Parathyroid adenoma (tissue), 2 donors: ENCODE measurements around the gene LTBP1.

Experiments used
- H2AFZ ChIP-seq: fragments of 300-600 bp; sonication (generic); one replicate; pipeline ENCODE4 v1.7.0; 2017; ENCODE audit warnings: antibody characterized with exemption, mild to moderate bottlenecking
- H3K27ac ChIP-seq: fragments of 300-600 bp; sonication (generic); one replicate; pipeline ENCODE4 v1.7.0; 2017
- H3K27me3 ChIP-seq: fragments of 300-600 bp; sonication (generic); one replicate; pipeline ENCODE4 v1.7.0; 2017; ENCODE audit warnings: low read length; ENCODE audit not compliant: control insufficient read depth, insufficient read depth
- H3K36me3 ChIP-seq: fragments of 300-600 bp; sonication (generic); one replicate; pipeline ENCODE4 v1.7.0; 2017; ENCODE audit warnings: low read length; ENCODE audit not compliant: control insufficient read depth, insufficient read depth
- H3K4me1 ChIP-seq: fragments of 300-600 bp; sonication (generic); one replicate; pipeline ENCODE4 v1.7.0; 2017; ENCODE audit warnings: control low read depth
- H3K4me2 ChIP-seq: fragments of 300-600 bp; sonication (generic); one replicate; pipeline ENCODE4 v1.7.0; 2017; ENCODE audit warnings: low read length
- H3K4me3 ChIP-seq: fragments of 300-600 bp; sonication (generic); one replicate; pipeline ENCODE4 v1.7.0; 2017; ENCODE audit warnings: low read depth, low read length
- H3K79me2 ChIP-seq: fragments of 300-600 bp; sonication (generic); one replicate; pipeline ENCODE4 v1.7.0; 2017; ENCODE audit warnings: control low read depth
- H3K9ac ChIP-seq: fragments of 300-600 bp; sonication (generic); one replicate; pipeline ENCODE4 v1.7.0; 2017; ENCODE audit warnings: mild to moderate bottlenecking
- H3K9me3 ChIP-seq: fragments of 300-600 bp; sonication (generic); one replicate; pipeline ENCODE4 v1.7.0; 2017; ENCODE audit warnings: low read length; ENCODE audit not compliant: control insufficient read depth
- CTCF ChIP-seq: fragments of 300-600 bp; sonication (generic); IDR thresholded peaks from one replicate; pipeline ENCODE4 v1.7.0; 2017; ENCODE audit warnings: antibody characterized with exemption, mild to moderate bottlenecking
- donor health status: primary hyperparathyroidism.

Gene LTBP1

GRCh38 chr2:33142810-33143209, 196.1 kb downstream of the LTBP1 start:
- Histone ChIP-seq H3K4me1 (no peaks in the 10 kb centered on the region), H3K79me2 (no peaks in the 10 kb centered on the region), H3K4me2 (no peak overlapping the region), H3K27ac (no peak overlapping the region), H3K27me3 (no peaks in the 10 kb centered on the region), H3K9me3 (no peaks in the 10 kb centered on the region), H3K9ac (no peak overlapping the region), H2AFZ (no peak overlapping the region), H3K36me3 (no peaks in the 10 kb centered on the region), H3K4me3 (no peak overlapping the region)
- TF ChIP-seq CTCF = no peak

- H3K4me1 ChIP-seq = no peaks in the 10 kb centered on the region
- no peak for TF ChIP-seq CTCF
- H3K4me2 ChIP-seq = no peak overlapping the region
- H3K9me3 ChIP-seq = no peaks in the 10 kb centered on the region
- no peaks in the 10 kb centered on the region for H3K79me2 ChIP-seq
- no peak overlapping the region for H2AFZ ChIP-seq
- H3K9ac ChIP-seq = no peak overlapping the region
- H3K4me3 ChIP-seq = no peak overlapping the region
- no peaks in the 10 kb centered on the region for H3K27me3 ChIP-seq
- H3K36me3 ChIP-seq = no peaks in the 10 kb centered on the region
- no peak overlapping the region for H3K27ac ChIP-seq
Measured at GRCh38 chr2:33144243-33144642, 197.5 kb downstream of the LTBP1 start.

- no peak overlapping the region for H3K27ac ChIP-seq
Measured at GRCh38 chr2:33145459-33145858, 198.7 kb downstream of the LTBP1 start.

GRCh38 chr2:33146102-33146501, 199.3 kb downstream of the LTBP1 start:
- H3K9me3 ChIP-seq = no peaks in the 10 kb centered on the region
- H2AFZ ChIP-seq = no peak overlapping the region
- H3K4me3 ChIP-seq = no peak overlapping the region
- TF ChIP-seq CTCF = no peak
- no peaks in the 10 kb centered on the region for H3K4me1 ChIP-seq
- no peaks in the 10 kb centered on the region for H3K79me2 ChIP-seq
- H3K27me3 ChIP-seq = no peaks in the 10 kb centered on the region
- H3K9ac ChIP-seq = no peak overlapping the region
- H3K27ac ChIP-seq = no peak overlapping the region
- no peak overlapping the region for H3K4me2 ChIP-seq
- H3K36me3 ChIP-seq = no peaks in the 10 kb centered on the region

More at GRCh38 chr2:33145459-33145858, 198.7 kb downstream of the LTBP1 start:
- H3K27me3 ChIP-seq = no peaks in the 10 kb centered on the region
- H2AFZ ChIP-seq = no peak overlapping the region
- no peaks in the 10 kb centered on the region for H3K79me2 ChIP-seq
- H3K4me3 ChIP-seq = no peak overlapping the region
- no peaks in the 10 kb centered on the region for H3K4me1 ChIP-seq
- H3K4me2 ChIP-seq = no peak overlapping the region
- H3K36me3 ChIP-seq = no peaks in the 10 kb centered on the region
- H3K9ac ChIP-seq = no peak overlapping the region
- no peak for TF ChIP-seq CTCF
- H3K9me3 ChIP-seq = no peaks in the 10 kb centered on the region

GRCh38 chr2:33153008-33153407, 206.3 kb downstream of the LTBP1 start:
- H3K36me3 ChIP-seq = no peaks in the 10 kb centered on the region
- no peaks in the 10 kb centered on the region for H3K9me3 ChIP-seq
- H2AFZ ChIP-seq = no peak overlapping the region
- no peak overlapping the region for H3K4me3 ChIP-seq
- no peaks in the 10 kb centered on the region for H3K27me3 ChIP-seq
- no peak for TF ChIP-seq CTCF
- H3K9ac ChIP-seq = no peak overlapping the region
- no peak overlapping the region for H3K4me2 ChIP-seq
- H3K27ac ChIP-seq = no peak overlapping the region
- H3K79me2 ChIP-seq = no peaks in the 10 kb centered on the region
- no peaks in the 10 kb centered on the region for H3K4me1 ChIP-seq
